BLaER1 (cell line): ENCODE data around the gene TRIB2.

ENCODE experiments used
- H3K27ac ChIP-seq: shearing (Covaris generic); formaldehyde crosslinking; 2 replicates; pipeline ENCODE4 v1.8.1; 2022
- H3K27me3 ChIP-seq: shearing (Covaris generic); formaldehyde crosslinking; 2 replicates; pipeline ENCODE4 v1.8.1; 2022
- H3K36me3 ChIP-seq: shearing (Covaris generic); formaldehyde crosslinking; 2 replicates; pipeline ENCODE4 v1.8.1; 2022
- H3K4me1 ChIP-seq: shearing (Covaris generic); formaldehyde crosslinking; 2 replicates; pipeline ENCODE4 v1.8.1; 2022
- H3K4me2 ChIP-seq: shearing (Covaris generic); formaldehyde crosslinking; 2 replicates; pipeline ENCODE4 v1.8.1; 2022
- H3K4me3 ChIP-seq: shearing (Covaris generic); formaldehyde crosslinking; 2 replicates; pipeline ENCODE4 v1.8.1; 2022
- H3K9ac ChIP-seq: shearing (Covaris generic); formaldehyde crosslinking; 2 replicates; pipeline ENCODE4 v1.8.1; 2022
- H3K9me3 ChIP-seq: shearing (Covaris generic); formaldehyde crosslinking; 2 replicates; pipeline ENCODE4 v1.8.1; 2022
- H4K20me1 ChIP-seq: shearing (Covaris generic); formaldehyde crosslinking; 2 replicates; pipeline ENCODE4 v1.8.1; 2022
- Cebpa-rat ChIP-seq: shearing (Covaris generic); IDR thresholded peaks from 2 replicates; pipeline ENCODE4 v1.8.1; 2022

Gene TRIB2

GRCh38 chr2:12762976-12763375 lies 46.2 kb downstream of the TRIB2 start:
- TF ChIP-seq Cebpa-rat = no peak

GRCh38 chr2:12763486-12763885 lies 46.8 kb downstream of the TRIB2 start:
- Histone ChIP-seq H3K4me2 (no peak overlapping the region), H3K36me3 (no peaks in the 10 kb centered on the region), H3K9ac (no peak overlapping the region), H3K27ac (no peak overlapping the region), H3K4me3 (no peak overlapping the region), H3K4me1 (no peaks in the 10 kb centered on the region), H3K9me3 (peaks cover 4% of the 10 kb centered on the region; the same call in 1 of the 2 replicates), H4K20me1 (no peaks in the 10 kb centered on the region), H3K27me3 (no peaks in the 10 kb centered on the region)
- TF ChIP-seq Cebpa-rat = no peak

More at GRCh38 chr2:12762976-12763375, 46.2 kb downstream of the TRIB2 start:
- Histone ChIP-seq H3K27ac (no peak overlapping the region), H3K4me2 (no peak overlapping the region), H3K4me1 (no peaks in the 10 kb centered on the region), H3K27me3 (no peaks in the 10 kb centered on the region), H3K36me3 (no peaks in the 10 kb centered on the region), H4K20me1 (no peaks in the 10 kb centered on the region), H3K9ac (no peak overlapping the region), H3K4me3 (no peak overlapping the region), H3K9me3 (peaks cover 4% of the 10 kb centered on the region; the same call in 1 of the 2 replicates)

GRCh38 chr2:12764075-12764730 lies 47.5 kb downstream of the TRIB2 start:
- Histone ChIP-seq H3K4me2 (no peak overlapping the region), H3K4me1 (no peaks in the 10 kb centered on the region), H3K27ac (no peak overlapping the region), H4K20me1 (no peaks in the 10 kb centered on the region), H3K36me3 (no peaks in the 10 kb centered on the region), H3K9me3 (peaks cover 4% of the 10 kb centered on the region; the same call in 1 of the 2 replicates), H3K9ac (no peak overlapping the region), H3K4me3 (no peak overlapping the region), H3K27me3 (no peaks in the 10 kb centered on the region)
- no peak for TF ChIP-seq Cebpa-rat

GRCh38 chr2:12764849-12765605 lies 48.3 kb downstream of the TRIB2 start:
- no peak for TF ChIP-seq Cebpa-rat
- Histone ChIP-seq H3K4me1 (no peaks in the 10 kb centered on the region), H3K4me2 (no peak overlapping the region)

GRCh38 chr2:12766421-12766879 lies 49.7 kb downstream of the TRIB2 start:
- Histone ChIP-seq H3K4me1 (no peaks in the 10 kb centered on the region), H3K9me3 (peaks cover 4% of the 10 kb centered on the region; the same call in 1 of the 2 replicates), H3K27ac (no peak overlapping the region), H3K36me3 (no peaks in the 10 kb centered on the region), H3K27me3 (no peaks in the 10 kb centered on the region), H3K9ac (no peak overlapping the region), H3K4me3 (no peak overlapping the region), H3K4me2 (no peak overlapping the region), H4K20me1 (no peaks in the 10 kb centered on the region)
- TF ChIP-seq Cebpa-rat = no peak

More at GRCh38 chr2:12764849-12765605, 48.3 kb downstream of the TRIB2 start:
- no peak overlapping the region for H3K27ac ChIP-seq
- H3K36me3 ChIP-seq = no peaks in the 10 kb centered on the region
- peaks cover 4% of the 10 kb centered on the region; the same call in 1 of the 2 replicates for H3K9me3 ChIP-seq
- H3K9ac ChIP-seq = no peak overlapping the region
- H3K4me3 ChIP-seq = no peak overlapping the region
- H4K20me1 ChIP-seq = no peaks in the 10 kb centered on the region
- H3K27me3 ChIP-seq = no peaks in the 10 kb centered on the region

GRCh38 chr2:12767541-12767940 lies 50.8 kb downstream of the TRIB2 start:
- TF ChIP-seq Cebpa-rat = no peak

GRCh38 chr2:12767996-12768624 lies 51.4 kb downstream of the TRIB2 start:
- Histone ChIP-seq H3K9me3 (peaks cover 4% of the 10 kb centered on the region; the same call in 1 of the 2 replicates), H3K4me1 (no peaks in the 10 kb centered on the region), H3K27ac (no peak overlapping the region), H3K4me3 (no peak overlapping the region), H3K27me3 (no peaks in the 10 kb centered on the region), H3K9ac (no peak overlapping the region), H4K20me1 (no peaks in the 10 kb centered on the region), H3K36me3 (no peaks in the 10 kb centered on the region), H3K4me2 (no peak overlapping the region)
- TF ChIP-seq Cebpa-rat = no peak

More at GRCh38 chr2:12767541-12767940, 50.8 kb downstream of the TRIB2 start:
- Histone ChIP-seq H3K4me1 (no peaks in the 10 kb centered on the region), H3K4me3 (no peak overlapping the region), H3K9ac (no peak overlapping the region), H3K4me2 (no peak overlapping the region), H3K27ac (no peak overlapping the region), H3K9me3 (peaks cover 4% of the 10 kb centered on the region; the same call in 1 of the 2 replicates), H4K20me1 (no peaks in the 10 kb centered on the region), H3K36me3 (no peaks in the 10 kb centered on the region), H3K27me3 (no peaks in the 10 kb centered on the region)

- TF ChIP-seq Cebpa-rat = no peak
- peaks cover under 1% of the 10 kb centered on the region; the same call in 1 of the 2 replicates for H3K9me3 ChIP-seq
- H3K4me3 ChIP-seq = no peak overlapping the region
- H3K4me2 ChIP-seq = no peak overlapping the region
- H3K27ac ChIP-seq = no peak overlapping the region
- no peaks in the 10 kb centered on the region for H3K27me3 ChIP-seq
- H3K9ac ChIP-seq = no peak overlapping the region
- H3K36me3 ChIP-seq = no peaks in the 10 kb centered on the region
- no peaks in the 10 kb centered on the region for H3K4me1 ChIP-seq
- no peaks in the 10 kb centered on the region for H4K20me1 ChIP-seq
Observed at GRCh38 chr2:12769492-12770105, 52.9 kb downstream of the TRIB2 start.

- no peak overlapping the region for H3K4me2 ChIP-seq
- no peaks in the 10 kb centered on the region for H4K20me1 ChIP-seq
- H3K27ac ChIP-seq = no peak overlapping the region
- H3K9ac ChIP-seq = no peak overlapping the region
- H3K36me3 ChIP-seq = no peaks in the 10 kb centered on the region
- no peak for TF ChIP-seq Cebpa-rat
- H3K27me3 ChIP-seq = no peaks in the 10 kb centered on the region
- no peaks in the 10 kb centered on the region for H3K4me1 ChIP-seq
- H3K4me3 ChIP-seq = no peak overlapping the region
- H3K9me3 ChIP-seq = no peaks in the 10 kb centered on the region
Observed at GRCh38 chr2:12770300-12770968, 53.7 kb downstream of the TRIB2 start.
